Measurements from ENCODE around the gene ATIC.

DNA sequence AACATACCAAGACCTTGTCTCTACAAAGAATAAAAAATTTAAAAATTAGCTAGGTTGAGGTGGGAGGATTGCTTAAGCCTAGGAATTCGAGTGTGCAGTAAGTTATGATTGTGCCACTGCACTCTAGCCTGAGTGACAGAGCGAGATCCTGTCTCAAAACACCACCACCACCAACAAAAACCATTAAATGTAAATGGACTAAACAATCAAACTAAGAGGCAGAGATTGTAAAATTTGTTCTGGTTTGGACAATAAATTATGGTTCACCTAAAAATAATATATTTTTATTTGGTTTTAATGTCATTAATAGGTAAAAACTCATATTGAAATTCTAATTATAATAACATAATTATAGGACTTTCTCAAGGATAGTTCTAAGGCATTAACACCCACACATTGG lies 9.9 kb upstream of the ATIC start:
- TF ChIP-seq POLR2A (IDR thresholded peaks at IDR 0.05) = no peak
- TF ChIP-seq, protein P1, sequence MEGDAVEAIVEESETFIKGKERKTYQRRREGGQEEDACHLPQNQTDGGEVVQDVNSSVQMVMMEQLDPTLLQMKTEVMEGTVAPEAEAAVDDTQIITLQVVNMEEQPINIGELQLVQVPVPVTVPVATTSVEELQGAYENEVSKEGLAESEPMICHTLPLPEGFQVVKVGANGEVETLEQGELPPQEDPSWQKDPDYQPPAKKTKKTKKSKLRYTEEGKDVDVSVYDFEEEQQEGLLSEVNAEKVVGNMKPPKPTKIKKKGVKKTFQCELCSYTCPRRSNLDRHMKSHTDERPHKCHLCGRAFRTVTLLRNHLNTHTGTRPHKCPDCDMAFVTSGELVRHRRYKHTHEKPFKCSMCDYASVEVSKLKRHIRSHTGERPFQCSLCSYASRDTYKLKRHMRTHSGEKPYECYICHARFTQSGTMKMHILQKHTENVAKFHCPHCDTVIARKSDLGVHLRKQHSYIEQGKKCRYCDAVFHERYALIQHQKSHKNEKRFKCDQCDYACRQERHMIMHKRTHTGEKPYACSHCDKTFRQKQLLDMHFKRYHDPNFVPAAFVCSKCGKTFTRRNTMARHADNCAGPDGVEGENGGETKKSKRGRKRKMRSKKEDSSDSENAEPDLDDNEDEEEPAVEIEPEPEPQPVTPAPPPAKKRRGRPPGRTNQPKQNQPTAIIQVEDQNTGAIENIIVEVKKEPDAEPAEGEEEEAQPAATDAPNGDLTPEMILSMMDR (IDR thresholded peaks at IDR 0.05) = no peak

Data from ovary (tissue), 3 donors.